Measurements from ENCODE around the gene FREY1. TPM values are rescaled to one million over a fixed set of nuclear protein-coding genes. Genes with fewer than 3 reads are reported as not detected.
A peak's percentile ranks its signal among the peaks of the same experiment; 100 is the strongest.

FREY1 gene
- total and polyA plus RNA-seq, 2 donors from 2014 or later = 0.99 to 1.0 TPM

- H3K9ac ChIP-seq (ENCODE audit: low read length in 3 of 3) = no peak overlapping the region
- H3K36me3 ChIP-seq (ENCODE audit: control insufficient read depth in 2 of 3, insufficient read depth in 3 of 3, low read length in 3 of 3) = peaks cover 0 to 3% (median 0%) of the 10 kb centered on the region in 3 donors
- H3K4me3 ChIP-seq (ENCODE audit: low read length in 3 of 3) = no peak overlapping the region
- H3K27ac ChIP-seq (ENCODE audit: low read depth in 2 of 2, low read length in 2 of 2) = no peak overlapping the region
- no peak for FAIRE-seq
- DNase-seq = no peak
- peaks cover 0 to 9% (median 4%) of the 10 kb centered on the region in 3 donors for H3K4me1 ChIP-seq (ENCODE audit: control insufficient read depth in 2 of 3, insufficient read depth in 2 of 3, low read depth in 1 of 3, low read length in 3 of 3)
- intact Hi-C loops (cut with DNase I) = no loop called here
- no peaks in the 10 kb centered on the region for H3K27me3 ChIP-seq (ENCODE audit: control insufficient read depth, insufficient read depth, low read length)
- no peaks in the 10 kb centered on the region for H3K9me3 ChIP-seq (ENCODE audit: control insufficient read depth in 2 of 3, insufficient read depth in 1 of 3, low read length in 3 of 3)
- TF ChIP-seq, protein P1, sequence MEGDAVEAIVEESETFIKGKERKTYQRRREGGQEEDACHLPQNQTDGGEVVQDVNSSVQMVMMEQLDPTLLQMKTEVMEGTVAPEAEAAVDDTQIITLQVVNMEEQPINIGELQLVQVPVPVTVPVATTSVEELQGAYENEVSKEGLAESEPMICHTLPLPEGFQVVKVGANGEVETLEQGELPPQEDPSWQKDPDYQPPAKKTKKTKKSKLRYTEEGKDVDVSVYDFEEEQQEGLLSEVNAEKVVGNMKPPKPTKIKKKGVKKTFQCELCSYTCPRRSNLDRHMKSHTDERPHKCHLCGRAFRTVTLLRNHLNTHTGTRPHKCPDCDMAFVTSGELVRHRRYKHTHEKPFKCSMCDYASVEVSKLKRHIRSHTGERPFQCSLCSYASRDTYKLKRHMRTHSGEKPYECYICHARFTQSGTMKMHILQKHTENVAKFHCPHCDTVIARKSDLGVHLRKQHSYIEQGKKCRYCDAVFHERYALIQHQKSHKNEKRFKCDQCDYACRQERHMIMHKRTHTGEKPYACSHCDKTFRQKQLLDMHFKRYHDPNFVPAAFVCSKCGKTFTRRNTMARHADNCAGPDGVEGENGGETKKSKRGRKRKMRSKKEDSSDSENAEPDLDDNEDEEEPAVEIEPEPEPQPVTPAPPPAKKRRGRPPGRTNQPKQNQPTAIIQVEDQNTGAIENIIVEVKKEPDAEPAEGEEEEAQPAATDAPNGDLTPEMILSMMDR (IDR thresholded peaks at IDR 0.05; ENCODE audit: borderline replicate concordance, extremely low read depth, insufficient read depth) = no peak
These were observed 2.7 kb downstream of the FREY1 start for GRCh38 chr11:45904309-45904915.

- Histone ChIP-seq H3K4me1 (ENCODE audit: control insufficient read depth in 2 of 3, insufficient read depth in 2 of 3, low read depth in 1 of 3, low read length in 3 of 3) (peaks cover 0 to 13% (median 4%) of the 10 kb centered on the region in 3 donors), H3K4me3 (ENCODE audit: low read length in 3 of 3) (no peak overlapping the region), H3K9me3 (ENCODE audit: control insufficient read depth in 2 of 3, insufficient read depth in 1 of 3, low read length in 3 of 3) (no peaks in the 10 kb centered on the region), H3K36me3 (ENCODE audit: control insufficient read depth in 2 of 3, insufficient read depth in 3 of 3, low read length in 3 of 3) (peaks cover 0 to 3% (median 0%) of the 10 kb centered on the region in 3 donors), H3K9ac (ENCODE audit: low read length in 3 of 3) (no peak overlapping the region), H3K27ac (ENCODE audit: low read depth in 2 of 2, low read length in 2 of 2) (no peak overlapping the region), H3K27me3 (ENCODE audit: control insufficient read depth, insufficient read depth, low read length) (no peaks in the 10 kb centered on the region)
- FAIRE-seq (no peak), DNase-seq (peak in 1 of 5 donors; percentile 67)
- TF ChIP-seq, protein P1 (IDR thresholded peaks at IDR 0.05; ENCODE audit: borderline replicate concordance, extremely low read depth, insufficient read depth) = no peak
- intact Hi-C loops (cut with DNase I) = no loop called here
These were observed 4.4 kb downstream of the FREY1 start for GRCh38 chr11:45902452-45903380.

DNA sequence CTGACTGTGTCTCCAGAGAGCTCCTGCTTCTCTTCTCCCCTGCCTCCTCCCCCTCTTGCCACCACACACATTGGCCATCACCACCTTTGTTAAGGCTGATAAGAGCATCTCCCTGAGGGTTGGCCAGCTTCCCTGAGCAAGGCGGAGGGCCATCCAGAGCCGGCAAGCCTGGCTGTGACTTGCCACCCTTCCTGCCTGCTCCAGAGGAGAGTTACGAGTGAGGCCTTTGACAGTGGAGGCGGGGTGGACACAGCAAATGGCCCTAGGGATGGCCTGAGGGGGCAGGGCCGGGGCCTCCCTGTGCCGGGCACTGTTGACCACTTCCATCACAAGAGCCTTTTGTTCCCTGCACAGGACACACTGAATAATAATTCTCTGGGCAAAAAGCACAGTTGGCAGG, 5.4 kb downstream of the FREY1 start:
- peak in 1 of 5 donors; percentile 41 for DNase-seq
- no peak for FAIRE-seq
- TF ChIP-seq, protein P1 (IDR thresholded peaks at IDR 0.05; ENCODE audit: borderline replicate concordance, extremely low read depth, insufficient read depth) = no peak
- Histone ChIP-seq H3K9ac (ENCODE audit: low read length in 3 of 3) (no peak overlapping the region), H3K4me3 (ENCODE audit: low read length in 3 of 3) (no peak overlapping the region), H3K27ac (ENCODE audit: low read depth in 2 of 2, low read length in 2 of 2) (no peak overlapping the region), H3K9me3 (ENCODE audit: control insufficient read depth in 2 of 3, insufficient read depth in 1 of 3, low read length in 3 of 3) (no peaks in the 10 kb centered on the region), H3K4me1 (ENCODE audit: control insufficient read depth in 2 of 3, insufficient read depth in 2 of 3, low read depth in 1 of 3, low read length in 3 of 3) (peaks cover 0 to 13% (median 4%) of the 10 kb centered on the region in 3 donors), H3K27me3 (ENCODE audit: control insufficient read depth, insufficient read depth, low read length) (no peaks in the 10 kb centered on the region), H3K36me3 (ENCODE audit: control insufficient read depth in 2 of 3, insufficient read depth in 3 of 3, low read length in 3 of 3) (peaks cover 0 to 3% (median 0%) of the 10 kb centered on the region in 3 donors)
- intact Hi-C loops (cut with DNase I) = no loop called here

Data from kidney (tissue), 14 donors.